NCI-H345 treated with DMSO at 0.1 percent for 48 hours (cell line): ENCODE measurements around the gene MCFD2.
"Not testable (repeated sequence)": the region's sequence is repeated elsewhere in the genome, so short reads cannot be mapped to it uniquely, and the experiment has no call there.

Experiments
- DNase-seq: peaks from one replicate; lab custom pipeline; 2025; ENCODE audit not compliant: unreplicated experiment; lab: John Stamatoyannopoulos, UW

The MCFD2 gene

DNA sequence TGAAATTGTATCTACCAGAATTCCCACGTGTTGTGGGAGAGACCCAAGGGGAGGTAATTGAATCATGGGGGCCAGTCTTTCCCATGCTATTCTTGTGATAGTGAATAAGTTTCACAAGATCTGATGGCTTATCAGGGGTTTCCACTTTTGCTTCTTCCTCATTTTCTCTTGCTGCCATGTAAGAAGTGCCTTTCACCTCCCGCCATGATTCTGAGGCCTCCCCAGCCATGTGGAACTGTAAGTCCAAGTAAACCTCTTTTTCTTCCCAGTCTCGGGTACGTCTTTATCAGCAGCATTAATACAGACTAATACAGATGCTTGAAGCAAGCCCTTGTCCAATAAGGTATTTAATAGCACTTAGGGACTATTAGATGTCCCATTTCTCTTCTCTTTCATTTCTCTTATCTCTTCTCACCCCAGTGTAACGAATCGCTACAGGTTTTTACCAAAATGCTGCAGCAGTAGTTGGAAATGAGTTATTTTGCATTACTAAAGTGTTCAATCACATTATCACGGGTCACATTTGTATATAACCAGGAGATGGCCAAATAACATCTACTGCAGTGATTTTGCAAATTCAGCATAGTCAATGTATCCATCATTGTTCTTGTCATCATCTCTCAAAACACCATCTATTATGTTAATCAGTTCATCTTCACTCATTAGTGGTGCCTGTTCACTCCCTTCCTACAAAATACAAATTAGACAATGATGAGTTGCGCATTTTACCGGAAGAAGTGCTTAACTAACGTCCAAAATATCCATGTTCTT is 10.5 kb downstream of the MCFD2 start:
- DNase-seq: not testable (repeated sequence)

DNA sequence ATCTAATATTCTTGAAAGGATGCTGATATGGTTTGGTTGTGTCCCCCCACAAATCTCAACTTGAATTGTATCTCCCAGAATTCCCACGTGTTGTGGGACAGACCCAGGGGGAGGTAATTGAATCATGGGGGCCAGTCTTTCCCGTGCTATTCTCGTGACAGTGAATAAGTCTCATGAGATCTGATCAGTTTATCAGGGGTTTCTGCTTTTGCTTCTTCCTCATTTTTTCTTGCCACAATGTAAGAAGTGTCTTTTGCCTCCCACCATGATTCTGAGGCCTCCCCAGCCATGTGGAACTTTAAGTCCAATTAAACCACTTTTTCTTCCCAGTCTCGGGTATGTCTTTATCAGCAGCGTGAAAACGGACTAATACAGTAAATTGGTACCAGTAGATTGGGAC is 12.6 kb downstream of the MCFD2 start:
- not testable (repeated sequence) for DNase-seq

GRCh38 chr2:46902465-46902864 is 13.1 kb downstream of the MCFD2 start:
- no peak for DNase-seq

DNA sequence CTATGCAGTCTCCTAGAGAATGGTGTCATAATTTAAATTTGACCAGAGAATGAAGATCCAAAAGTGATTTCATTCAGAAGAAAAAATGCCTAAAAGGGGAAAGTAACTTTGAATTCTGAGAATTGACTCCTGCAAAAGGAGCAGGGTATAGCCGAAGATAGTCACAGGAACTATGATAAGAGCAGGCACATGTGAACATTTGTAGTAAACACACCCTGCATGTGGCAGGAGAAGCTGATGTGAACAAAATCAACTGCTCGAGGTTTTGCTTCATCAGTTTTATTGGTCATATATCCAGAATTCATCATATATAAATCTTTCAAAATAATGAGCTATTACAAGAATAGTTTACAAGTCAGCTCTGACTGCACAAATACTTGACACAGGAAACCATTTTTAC is 14.0 kb downstream of the MCFD2 start:
- DNase-seq: no peak

DNA sequence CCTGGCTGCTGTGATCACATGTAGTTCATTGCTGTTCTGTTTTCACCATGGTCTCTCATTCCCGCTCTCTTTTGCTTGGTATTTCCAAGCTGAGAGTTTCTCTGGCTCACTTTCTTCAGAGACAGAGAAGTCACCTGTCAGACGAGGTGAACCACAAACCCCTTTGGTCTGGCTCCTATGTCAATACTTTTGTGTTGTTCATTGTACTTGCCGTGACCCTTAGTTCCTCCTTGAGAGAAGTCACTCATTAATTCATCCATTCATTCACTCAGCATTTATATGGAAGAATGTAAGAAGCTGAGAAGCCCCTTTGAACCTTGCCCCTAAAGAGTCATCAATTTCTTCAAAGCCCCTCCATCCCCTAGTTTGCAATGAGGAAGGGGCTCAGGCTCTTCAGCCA is 15.2 kb downstream of the MCFD2 start:
- no peak for DNase-seq

GRCh38 chr2:46899053-46899452 is 16.6 kb downstream of the MCFD2 start:
- no peak for DNase-seq

DNA sequence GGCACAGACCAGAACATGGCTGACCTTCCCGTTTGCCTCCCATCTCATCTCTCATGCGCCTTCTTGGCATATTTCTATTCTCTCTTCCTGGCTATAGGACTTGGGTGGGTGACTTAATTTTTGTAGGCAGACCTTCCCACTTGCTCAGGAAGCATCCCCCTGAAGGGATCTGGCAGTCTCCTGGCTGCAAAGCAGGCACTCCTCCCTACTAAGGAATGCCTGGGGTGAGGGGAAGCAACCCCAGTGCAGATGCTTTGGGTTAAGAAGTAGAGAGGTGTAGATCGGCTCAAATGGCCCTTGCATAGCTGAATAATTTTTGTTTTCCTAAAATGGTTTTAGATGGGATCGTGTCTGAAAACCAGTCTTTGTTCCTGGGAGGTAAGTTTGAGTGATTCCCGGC is 17.6 kb downstream of the MCFD2 start:
- no peak for DNase-seq

- no peak for DNase-seq
Observed at GRCh38 chr2:46893269-46893939, 22.2 kb downstream of the MCFD2 start.

- no peak for DNase-seq
Observed at GRCh38 chr2:46891956-46892553, 23.6 kb downstream of the MCFD2 start.

DNA sequence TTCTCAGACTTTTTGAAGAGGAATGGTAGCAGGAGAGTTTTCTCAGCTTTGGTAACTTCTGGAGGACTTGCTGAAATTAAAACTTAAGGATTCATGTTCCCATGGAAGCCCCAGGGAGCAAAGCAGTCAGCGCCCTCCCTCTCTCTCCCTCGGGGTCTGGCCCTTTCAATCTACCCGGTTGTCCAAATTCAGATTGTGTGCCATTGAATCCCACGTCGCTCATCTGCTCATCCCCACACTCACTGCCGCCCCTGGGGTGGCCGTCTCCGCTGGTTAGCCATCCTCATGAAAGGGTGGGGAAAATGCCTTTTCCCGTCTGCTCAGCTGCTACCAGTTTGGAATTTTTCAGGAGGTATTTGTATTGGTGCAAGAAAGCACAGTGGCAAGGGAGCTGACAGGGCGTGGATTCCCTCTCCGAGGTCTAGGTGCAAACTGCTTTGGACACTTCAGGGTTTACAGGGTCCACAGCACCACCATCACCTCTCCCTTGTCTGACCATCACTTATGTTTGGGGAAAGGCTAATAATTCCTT is 27.1 kb downstream of the MCFD2 start:
- DNase-seq: no peak

- DNase-seq: no peak
Observed at GRCh38 chr2:46887028-46887885, 28.3 kb downstream of the MCFD2 start.

- no peak for DNase-seq
Observed at GRCh38 chr2:46886268-46887027, 29.2 kb downstream of the MCFD2 start.

- DNase-seq: no peak
Observed at GRCh38 chr2:46885376-46885775, 30.2 kb downstream of the MCFD2 start.

- no peak for DNase-seq
Observed at GRCh38 chr2:46879511-46879910, 36.1 kb downstream of the MCFD2 start.

DNA sequence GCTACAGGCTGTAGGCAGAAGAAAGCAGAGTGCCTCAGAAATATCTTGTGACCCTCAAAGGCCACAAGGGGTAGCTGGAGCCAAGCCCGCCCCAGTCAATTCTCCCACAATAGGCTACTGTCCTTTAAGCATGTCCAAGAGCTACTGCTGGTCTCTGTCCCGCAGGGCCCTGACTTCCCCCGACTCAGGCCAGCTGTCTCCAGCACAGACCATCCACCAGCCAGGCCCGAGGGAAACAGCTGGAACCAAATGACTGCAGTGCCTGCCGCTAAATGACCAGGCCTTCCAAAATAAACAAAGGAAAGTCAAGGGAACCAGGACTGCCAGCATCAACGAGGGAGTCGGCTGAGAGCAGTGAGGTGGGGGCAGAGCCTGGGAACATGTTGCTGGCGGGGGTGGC is 36.7 kb downstream of the MCFD2 start:
- DNase-seq: no peak

GRCh38 chr2:46878240-46878877 is 37.2 kb downstream of the MCFD2 start:
- no peak for DNase-seq

DNA sequence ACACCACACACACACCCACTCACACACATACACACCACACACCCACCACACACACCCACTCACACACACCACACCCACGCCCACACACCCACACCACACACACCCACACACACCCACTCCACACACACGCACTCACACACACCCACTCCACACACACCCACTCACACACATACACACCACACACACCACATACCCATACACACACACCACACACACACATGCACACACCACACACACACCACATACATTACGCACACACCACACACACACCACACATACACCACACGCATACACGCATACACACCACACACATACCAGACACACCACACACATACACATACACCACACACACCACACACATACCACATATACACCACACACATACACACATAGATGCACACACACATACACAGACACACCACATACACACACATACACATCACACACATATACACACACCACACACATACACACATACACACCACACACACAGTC is 37.9 kb downstream of the MCFD2 start:
- no peak for DNase-seq

GRCh38 chr2:46876741-46877384 is 38.7 kb downstream of the MCFD2 start:
- DNase-seq: peak; percentile 2
